ENCODE data around the gene INAVA.

Gene INAVA

GRCh38 chr1:200894712-200895442 lies at the start of gene INAVA:
TSS of gene INAVA (plus strand) at chr1:200894900. CDS start at chr1:200898401, 3,501 bp downstream.
- no peak for DNase-seq

- no peak for DNase-seq
Measured at GRCh38 chr1:200845360-200845759, 49.3 kb upstream of the INAVA start.

GRCh38 chr1:200846398-200846797 lies 48.3 kb upstream of the INAVA start:
- no peak for DNase-seq

GRCh38 chr1:200849430-200849829 lies 45.3 kb upstream of the INAVA start:
- no peak for DNase-seq

GRCh38 chr1:200850554-200850953 lies 44.1 kb upstream of the INAVA start:
- DNase-seq: no peak

- no peak for DNase-seq
Measured at GRCh38 chr1:200856716-200857357, 37.9 kb upstream of the INAVA start.

- DNase-seq: no peak
Measured at GRCh38 chr1:200857804-200858203, 36.9 kb upstream of the INAVA start.

- DNase-seq: no peak
Measured at GRCh38 chr1:200861937-200862647, 32.6 kb upstream of the INAVA start.

GRCh38 chr1:200862713-200863415 lies 31.8 kb upstream of the INAVA start:
- DNase-seq: no peak

- DNase-seq: no peak
Measured at GRCh38 chr1:200866116-200866515, 28.6 kb upstream of the INAVA start.

- no peak for DNase-seq
Measured at GRCh38 chr1:200866521-200866920, 28.2 kb upstream of the INAVA start.

- DNase-seq: no peak
Measured at GRCh38 chr1:200867018-200867811, 27.5 kb upstream of the INAVA start.

GRCh38 chr1:200869376-200869752 lies 25.3 kb upstream of the INAVA start:
- DNase-seq: no peak

- no peak for DNase-seq
Measured at GRCh38 chr1:200869753-200870391, 24.8 kb upstream of the INAVA start.

- no peak for DNase-seq
Measured at GRCh38 chr1:200872446-200873115, 22.1 kb upstream of the INAVA start, which contains the start of gene GPR25. TSS of gene GPR25 (plus strand) at chr1:200872981. CDS start at chr1:200873038, 57 bp downstream.

- DNase-seq: no peak
Measured at GRCh38 chr1:200873116-200873670, 21.5 kb upstream of the INAVA start.

GRCh38 chr1:200873671-200874397 lies 20.9 kb upstream of the INAVA start:
- DNase-seq: no peak

- no peak for DNase-seq
Measured at GRCh38 chr1:200874694-200875093, 20.0 kb upstream of the INAVA start.

- DNase-seq: no peak
Measured at GRCh38 chr1:200875416-200875815, 19.3 kb upstream of the INAVA start.

GRCh38 chr1:200877010-200877409 lies 17.7 kb upstream of the INAVA start:
- no peak for DNase-seq
